HG02938 (cell line): ENCODE data around the gene SLC16A10.
A peak's percentile ranks its signal among the peaks of the same experiment; 100 is the strongest.
"Not testable (repeated sequence)": the region's sequence is repeated elsewhere in the genome, so short reads cannot be mapped to it uniquely, and the experiment has no call there.

ENCODE experiments used
- ATAC-seq: cut with Tn5 transposase; IDR thresholded peaks from one replicate; pipeline ENCODE4 v1.9.1; 2021; ENCODE audit warnings: mild to moderate bottlenecking, moderate library complexity; ENCODE audit not compliant: unreplicated experiment

The SLC16A10 gene

DNA sequence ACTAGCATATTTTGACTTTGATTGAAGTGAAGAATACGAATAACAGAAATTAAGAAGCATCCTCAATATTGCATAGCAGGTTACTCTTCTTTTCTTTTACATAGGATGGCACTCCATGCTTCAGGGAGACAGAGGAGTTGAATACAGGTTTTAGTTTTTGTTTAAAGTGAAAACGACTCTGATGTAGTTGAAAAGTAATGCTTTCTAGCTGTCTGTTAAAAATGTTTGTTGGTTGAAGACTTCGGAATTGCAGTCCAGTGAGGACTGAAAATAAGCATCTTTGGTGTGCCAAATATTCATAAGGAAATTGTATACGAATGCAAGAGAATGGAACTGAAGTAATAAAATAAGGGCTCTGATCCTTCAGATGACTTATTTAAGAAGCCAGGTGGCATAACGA lies 618 bp upstream of the SLC16A10 start:
- no peak for ATAC-seq

DNA sequence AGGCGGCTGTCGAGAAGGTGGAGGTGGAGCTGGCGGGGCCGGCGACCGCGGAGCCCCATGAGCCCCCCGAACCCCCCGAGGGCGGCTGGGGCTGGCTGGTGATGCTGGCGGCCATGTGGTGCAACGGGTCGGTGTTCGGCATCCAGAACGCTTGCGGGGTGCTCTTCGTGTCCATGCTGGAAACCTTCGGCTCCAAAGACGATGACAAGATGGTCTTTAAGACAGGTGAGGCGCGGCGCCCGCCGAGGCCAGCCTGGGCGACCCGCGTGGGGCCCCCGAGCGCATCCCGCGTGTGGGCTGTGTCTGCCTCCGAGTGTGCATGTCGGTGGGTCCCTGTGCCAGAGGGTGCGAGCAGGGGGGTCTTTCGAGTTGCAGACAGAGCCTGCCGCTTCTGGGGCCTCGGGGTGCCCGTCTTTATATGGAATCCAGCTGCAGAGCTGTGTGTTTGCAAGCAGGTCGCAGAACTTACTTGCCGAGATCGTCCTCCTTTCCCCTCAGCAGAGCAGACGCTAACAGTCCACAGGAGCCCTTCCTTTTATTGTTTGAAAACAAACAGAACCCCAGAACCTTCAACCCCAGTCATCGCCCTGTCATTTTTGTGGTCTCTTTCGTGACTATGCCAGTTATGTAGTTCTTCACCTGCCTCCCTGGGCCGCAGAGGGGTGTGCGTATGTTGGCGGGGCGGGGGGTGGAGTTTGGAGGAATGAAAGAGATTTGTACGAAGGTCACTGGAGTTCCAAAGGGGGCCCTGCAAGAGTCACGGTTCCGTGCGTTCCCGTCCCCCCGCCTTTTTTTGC lies 766 bp downstream of the SLC16A10 start:
- ATAC-seq, result peak; percentile 29

DNA sequence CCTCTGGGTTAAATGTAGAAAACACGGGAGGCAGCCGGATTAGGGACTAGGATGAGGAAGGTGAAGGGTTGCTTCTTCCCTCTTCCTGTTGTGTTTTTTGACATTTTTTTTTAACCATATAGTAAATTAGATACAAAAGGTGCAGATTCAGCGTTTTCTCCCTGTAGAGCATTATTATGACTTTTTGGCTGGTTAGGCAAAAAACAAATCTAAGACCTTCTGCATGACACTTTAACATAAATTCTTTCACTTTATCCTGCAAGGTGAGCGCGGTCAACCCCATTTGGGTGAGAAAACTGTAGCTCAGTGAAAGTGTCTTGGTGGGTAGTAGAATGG lies 1.3 kb downstream of the SLC16A10 start:
- ATAC-seq, result no peak

DNA sequence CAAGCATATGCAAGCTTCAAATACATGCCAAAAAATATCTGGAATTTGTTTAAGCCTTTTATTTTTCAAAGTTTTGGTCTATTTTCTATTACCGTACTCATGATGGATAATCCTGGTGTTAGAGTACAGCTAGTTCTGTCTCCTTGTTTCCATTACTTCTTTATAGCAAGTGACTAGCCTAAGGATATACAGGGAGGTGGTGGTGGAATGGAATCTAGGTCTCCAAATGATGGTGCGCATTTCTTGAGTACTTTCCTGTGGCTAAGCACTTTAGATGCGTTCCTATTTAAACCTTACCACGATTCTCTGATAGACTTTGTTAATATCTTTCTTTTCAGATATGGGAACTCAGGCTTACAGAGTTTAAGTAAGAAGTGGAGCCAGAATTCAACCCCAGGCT lies 3.5 kb downstream of the SLC16A10 start:
- no peak for ATAC-seq

DNA sequence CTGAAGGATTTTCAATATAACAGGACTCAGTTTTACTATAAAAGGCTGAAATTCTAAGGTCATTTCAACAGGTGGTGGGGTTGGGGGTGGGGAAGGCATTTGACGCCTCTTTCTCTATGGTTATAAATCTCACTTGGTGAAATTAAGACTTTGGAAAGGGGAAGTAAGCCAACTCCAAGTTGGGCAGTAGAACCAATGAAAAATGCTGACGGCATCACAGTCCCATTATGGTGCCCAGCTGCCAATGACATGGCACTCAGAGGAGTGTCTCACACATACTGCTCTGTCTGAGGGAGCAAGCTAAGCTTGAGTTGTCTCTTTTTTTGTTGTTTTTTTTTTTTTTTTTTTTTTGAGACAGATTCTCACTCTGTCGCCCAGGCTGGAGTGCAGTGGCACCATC lies 4.7 kb downstream of the SLC16A10 start:
- no peak for ATAC-seq

DNA sequence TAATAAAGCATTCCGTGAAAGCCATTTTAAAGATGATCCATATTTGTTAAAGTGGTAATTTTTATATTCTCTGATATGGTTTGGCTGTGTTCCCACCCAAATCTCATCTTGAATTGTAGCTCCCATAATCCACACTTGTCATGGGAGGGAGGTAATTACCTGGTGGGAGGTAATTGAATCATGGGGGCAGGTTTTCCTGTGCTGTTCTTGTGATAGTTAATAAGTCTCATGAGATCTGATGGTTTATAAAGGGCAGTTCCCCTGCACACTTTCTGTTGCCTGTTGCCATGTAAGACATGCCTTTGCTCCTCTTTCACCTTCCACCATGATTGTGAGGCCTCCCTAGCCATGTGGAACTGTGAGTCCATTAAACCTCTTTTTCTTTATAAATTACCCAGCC lies 8.2 kb downstream of the SLC16A10 start:
- ATAC-seq, result not testable (repeated sequence)

DNA sequence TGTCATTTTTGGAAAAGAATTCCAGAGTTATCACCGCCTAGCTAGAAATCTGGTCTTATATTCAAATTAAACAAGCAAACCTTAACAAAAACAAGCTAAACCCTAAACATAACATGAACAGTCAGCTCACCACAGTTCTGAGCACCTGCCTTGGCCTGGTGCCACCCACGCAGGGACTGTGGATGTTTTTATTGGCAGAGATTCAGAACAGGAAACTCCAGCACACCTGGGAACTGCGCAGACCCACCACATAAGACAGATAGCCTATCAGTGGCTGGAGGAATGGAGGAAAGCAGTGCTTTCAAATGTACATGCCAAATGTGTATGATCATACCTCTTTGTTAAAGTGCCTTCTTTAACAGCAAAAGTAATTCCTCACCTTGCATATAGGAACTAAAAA lies 8.9 kb downstream of the SLC16A10 start:
- no peak for ATAC-seq

DNA sequence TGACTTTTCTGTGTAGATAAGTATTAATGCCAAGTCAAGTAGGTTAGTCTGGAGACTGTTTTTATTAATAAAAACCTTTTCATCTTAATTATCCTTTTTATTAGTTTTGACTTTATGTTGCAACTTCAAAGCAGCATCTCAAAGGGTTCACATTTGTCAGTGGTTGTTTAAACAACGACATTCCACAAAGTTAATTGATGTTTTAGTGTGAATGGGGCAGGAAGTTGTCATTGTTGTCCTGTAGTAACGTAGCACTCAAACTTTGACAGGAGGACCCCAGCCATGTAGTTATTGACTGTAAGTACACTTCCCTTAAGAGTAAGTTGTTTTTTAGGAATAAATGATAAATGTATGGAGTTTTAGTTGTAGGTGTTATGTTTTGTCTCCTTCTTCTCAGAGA lies 11.3 kb downstream of the SLC16A10 start:
- no peak for ATAC-seq

DNA sequence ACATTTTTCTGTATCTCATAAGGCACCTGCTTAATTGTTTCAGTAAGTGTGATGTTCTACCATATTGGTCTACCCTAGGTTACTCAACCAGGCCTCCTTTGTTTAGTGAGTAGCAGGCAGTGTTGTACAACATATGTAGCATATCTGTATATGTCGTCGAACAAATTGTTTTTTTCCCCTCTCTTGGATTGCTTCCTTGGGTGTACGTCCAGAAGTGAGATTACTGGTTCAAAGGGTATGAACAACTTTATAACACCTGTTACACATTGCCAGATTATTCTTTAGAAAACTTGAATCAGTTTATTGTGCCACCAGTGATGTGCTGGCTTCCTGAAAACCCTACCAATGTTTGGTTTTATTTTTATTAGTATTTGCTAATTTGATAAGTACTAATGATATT lies 14.7 kb downstream of the SLC16A10 start:
- ATAC-seq, result no peak

DNA sequence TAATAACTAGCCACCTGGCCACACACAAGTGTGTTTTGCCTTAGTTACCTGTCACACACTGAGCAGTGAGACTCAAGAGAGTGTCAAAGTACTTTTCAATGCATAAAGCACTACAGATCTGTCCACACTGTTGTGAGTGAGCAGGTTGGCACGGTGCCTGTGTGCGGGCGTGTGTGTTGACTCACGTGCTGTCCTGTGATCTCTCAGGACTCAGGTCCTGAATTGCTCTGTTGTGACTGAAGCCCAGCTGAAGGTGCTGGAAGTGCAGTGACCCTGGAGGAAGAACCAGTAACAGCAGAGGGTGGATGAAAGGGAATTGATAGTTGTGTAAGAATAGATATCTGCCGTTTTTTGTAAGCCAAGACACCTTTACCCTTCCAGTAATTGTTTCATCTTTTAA lies 18.3 kb downstream of the SLC16A10 start:
- no peak for ATAC-seq

DNA sequence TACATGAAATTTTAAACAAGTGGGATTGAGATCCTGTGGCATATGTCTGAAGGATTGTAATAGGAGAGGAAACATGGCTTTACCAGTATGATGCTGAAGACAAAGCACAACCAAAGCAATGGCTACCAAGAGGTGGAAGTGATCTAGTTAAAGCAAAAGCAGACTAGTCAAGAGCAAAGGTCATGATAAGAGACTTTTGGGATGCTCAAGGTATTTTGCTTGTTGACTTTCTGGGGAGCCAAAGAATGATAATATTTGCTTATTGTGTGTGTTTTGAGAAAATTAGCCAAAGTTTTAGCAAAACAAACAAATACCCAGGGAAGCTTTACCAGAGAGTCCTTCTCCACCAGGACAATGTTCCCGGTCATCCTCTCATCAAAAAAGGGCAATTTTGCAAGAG lies 20.3 kb downstream of the SLC16A10 start:
- ATAC-seq, result no peak

DNA sequence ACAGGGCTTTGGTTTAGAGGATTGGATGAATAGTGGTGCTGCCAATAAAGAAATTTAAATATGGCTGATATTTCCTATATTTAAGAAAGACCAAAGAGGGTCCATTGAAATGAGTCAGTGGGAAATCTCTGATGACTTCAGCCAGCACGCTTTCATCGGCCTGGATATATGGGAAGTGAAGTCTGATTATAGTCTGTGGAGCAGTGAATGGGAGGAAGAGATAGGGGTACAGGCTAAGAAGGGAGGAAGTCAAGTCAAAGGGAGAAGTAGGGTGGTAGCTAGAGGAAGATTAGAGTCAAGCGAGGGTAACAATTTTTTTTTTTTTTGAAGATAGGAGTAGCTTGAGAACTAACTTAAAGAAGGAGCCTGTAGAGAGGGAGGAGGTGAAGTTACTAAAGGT lies 22.7 kb downstream of the SLC16A10 start:
- no peak for ATAC-seq

DNA sequence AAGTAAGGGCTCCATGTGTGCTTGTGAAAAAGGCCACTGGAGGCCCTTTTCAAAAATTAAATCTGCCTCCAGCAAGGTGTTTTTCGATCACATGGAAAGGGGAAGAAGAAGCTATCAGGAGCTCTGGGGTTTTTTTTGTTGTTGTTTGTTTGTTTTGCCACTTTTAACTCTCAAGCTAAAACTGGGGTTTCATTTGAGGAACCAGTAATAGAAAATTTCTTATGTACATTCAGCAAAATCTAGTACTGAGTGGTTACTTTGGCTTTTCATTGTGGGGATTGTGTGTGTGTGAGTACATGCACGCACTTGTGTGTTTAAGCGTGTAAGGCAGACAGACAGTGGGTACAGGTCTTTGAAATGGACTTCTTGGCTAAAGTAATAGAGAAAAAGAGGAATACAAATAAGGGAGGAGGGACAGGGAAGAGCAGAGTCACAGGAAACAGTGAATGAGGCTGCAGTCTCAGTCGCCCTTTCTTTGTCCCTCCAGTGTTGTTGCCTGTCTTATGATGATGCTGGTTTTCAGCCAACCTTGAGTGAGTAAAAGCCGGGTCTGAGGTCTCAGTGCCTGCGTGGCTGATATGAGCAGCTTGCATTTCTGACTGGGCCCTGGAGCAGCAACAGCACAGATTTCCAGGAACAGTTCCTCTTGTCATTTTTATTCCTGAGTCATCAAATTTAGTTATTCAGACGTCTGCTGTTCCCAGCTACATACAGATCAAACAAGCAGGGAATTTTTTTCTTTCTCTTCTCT lies 26.2 kb downstream of the SLC16A10 start:
- no peak for ATAC-seq

DNA sequence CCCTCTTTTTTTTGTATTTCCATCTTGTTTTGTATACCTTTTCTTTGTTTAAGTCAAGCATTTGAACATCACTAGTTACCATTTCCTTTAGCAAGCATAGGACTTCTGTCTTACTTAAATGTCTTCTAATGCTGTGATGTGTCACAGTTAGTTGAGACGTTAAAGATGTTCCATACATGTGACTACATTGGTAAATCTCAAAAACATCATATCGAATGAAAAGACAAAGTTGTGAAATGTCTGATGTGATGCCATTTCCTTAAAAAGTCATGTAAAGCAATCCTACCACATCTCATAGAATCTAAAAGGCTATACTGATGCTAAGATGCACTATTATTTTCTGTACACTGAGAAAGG lies 26.8 kb downstream of the SLC16A10 start:
- ATAC-seq, result no peak

DNA sequence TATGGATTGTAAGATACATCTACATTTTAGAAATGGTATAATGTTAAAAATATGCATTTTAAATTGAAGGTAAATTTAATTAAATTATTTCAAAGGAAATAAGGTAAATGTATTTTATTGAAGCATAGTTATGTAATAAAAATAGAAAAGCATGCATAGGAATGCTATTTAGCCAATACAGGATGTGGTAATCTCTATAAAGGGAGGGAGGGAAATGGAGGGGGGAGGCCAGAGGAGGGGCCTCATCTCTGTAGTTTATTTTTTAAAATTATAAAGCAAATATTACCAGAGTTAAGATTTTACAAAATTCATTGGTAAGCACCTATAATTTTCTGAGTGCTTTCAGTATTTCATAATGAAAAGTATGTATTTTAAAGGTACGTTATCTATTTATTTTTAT lies 27.2 kb downstream of the SLC16A10 start:
- ATAC-seq, result no peak

DNA sequence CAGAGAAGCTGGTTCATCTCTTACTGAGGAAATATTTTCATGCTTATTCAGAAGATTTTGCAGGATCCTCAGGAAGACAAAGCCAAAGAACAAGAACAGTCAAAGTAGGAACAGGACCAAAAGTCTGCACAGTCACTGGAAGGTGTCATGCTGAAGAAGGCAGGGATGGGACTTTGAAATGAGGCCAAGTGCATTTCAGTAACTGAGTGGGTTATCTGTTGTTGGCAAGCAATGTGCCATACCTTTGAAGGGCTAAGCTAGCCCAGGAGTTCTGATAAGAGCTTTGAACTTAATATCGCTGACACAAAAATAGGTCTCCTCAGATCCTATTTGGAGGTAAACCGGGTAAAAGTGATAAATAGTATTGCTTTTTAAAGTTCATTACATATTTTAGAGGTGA lies 31.5 kb downstream of the SLC16A10 start:
- ATAC-seq, result no peak

DNA sequence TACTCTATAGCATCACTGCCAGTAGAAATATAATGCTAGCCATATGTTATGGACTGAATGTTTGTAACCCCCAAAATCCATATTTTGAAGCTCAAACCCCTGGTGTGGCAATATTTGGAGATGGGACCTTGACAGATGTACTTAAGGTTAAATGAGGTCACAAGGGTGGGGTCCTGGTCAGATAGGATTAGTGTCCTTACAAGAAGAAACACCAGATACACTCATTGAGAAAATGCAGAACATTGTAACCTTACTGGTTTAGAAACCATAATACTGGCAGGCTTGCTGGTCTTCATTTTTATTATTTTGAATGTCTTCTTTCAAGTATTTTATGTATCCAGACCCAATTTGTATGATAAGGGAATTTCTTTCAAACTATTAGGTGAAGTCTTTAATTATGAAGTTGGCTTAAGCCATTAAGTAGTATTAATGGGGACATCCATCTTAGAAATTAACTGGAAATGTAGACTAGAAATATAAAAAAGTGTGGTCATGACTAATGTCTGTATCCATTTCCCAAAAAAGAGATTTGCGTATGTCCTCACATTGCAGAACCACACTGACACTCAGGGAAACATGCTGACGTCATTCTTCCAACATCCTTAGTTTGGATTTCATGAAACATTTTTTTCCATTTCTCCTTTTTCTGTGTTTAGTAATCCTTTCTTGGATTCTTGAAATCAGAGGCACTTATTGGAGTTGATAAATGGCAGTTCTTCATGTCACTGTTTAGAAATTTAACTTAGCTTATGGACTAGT lies 32.4 kb downstream of the SLC16A10 start:
- no peak for ATAC-seq

DNA sequence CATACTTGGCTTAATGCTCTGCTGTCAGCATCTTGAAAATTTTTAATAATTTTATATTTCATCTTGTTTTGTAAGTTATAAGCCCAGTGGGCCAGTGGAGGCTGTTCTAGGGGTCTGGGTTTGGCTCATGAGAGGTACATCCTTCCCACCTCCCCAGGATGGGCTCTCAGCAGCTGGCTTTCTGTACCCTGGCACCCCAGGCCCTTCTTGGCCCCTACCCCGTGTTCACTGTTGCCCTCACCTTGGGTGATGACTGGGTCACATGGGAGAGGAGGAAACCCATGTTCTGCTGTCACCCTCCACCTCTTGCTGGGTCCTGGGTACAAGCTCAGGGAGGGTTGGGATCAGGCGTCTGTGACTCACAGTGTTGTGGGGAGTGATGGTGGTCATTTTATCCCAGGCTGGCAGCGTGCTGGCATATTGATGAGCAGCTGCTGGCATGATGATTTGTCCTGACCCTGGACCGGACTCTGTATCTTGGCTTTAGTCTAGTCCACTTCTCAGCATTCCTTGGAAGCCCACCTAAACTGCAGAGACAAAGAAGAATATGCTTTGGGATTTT lies 34.6 kb downstream of the SLC16A10 start:
- no peak for ATAC-seq

DNA sequence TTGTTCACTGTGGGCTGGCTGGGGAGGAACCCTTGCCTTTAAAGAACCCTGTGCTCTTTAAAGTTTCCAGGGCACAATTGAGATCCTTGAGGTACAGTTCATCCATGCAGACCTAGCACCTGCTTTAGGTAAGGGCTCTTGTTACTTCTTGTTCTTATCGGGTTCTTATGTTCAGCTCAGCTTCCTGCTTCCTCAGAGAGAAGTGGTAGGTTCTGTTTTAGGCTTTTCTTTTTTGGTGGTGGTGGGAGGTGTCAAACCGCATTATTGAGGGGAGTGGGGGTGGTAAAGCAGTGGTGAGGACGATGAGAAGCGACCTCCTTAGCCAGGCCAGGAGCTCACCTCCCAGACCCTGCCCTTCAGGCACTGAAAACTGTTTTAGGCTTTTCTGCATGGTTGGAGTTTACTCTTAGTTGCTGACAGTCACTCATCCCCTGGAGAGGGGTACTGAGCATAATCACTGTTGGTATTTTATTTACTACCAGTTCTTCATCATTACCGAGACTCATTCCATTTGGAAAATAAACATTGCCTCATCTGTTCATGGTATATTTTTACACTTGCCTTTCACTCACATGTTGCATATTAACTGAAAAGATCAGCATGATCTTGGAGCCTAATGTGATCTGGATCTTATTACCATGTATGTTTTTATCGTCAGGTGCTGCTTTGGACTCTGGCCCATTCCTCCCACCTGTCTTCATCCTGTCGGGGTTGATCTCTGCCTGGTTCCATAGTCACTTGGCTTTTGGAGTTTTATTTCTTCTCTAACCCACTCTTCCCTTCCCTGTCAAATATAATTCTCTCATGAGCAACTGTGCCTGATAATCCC lies 35.4 kb downstream of the SLC16A10 start:
- ATAC-seq, result no peak

DNA sequence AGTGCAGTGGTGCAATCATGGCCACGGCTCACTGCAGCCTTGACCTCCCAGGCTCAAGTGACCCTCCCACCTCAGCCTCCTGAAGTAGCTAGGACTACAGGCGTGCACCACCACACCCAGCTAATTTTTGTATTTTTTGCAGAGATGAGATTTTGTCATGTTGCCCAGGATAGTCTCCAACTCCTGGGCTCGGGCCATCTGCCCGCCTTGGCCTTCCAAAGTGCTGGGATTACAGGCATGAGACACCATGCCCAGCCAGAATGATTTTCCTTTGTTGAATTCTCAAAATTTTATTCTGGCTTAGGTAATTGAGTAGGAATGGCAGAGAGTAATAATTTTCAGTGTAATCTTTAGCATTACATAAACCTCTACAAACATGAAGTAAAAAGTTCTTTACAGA lies 37.1 kb downstream of the SLC16A10 start:
- ATAC-seq, result no peak

DNA sequence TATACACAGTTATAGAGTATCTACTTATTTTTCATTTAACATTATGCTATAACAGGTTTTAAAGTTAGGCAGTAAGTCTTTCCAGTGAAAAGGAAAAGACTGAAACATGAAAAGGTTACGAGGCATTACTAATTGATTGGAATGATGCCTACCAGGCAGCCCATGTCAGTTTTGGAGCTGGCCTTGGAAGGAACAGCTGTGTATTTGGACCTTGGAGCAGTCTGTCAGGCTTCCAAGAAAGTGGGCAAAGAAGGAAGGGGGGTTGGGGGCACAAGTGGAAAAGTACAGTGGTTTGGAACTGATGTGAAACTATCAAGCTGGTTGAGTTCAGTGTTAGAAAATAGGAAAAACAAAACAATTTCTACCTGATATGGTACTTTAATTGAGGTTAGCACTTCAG lies 41.7 kb downstream of the SLC16A10 start:
- no peak for ATAC-seq
